ENCODE results near the gene MYRIP.

DNA sequence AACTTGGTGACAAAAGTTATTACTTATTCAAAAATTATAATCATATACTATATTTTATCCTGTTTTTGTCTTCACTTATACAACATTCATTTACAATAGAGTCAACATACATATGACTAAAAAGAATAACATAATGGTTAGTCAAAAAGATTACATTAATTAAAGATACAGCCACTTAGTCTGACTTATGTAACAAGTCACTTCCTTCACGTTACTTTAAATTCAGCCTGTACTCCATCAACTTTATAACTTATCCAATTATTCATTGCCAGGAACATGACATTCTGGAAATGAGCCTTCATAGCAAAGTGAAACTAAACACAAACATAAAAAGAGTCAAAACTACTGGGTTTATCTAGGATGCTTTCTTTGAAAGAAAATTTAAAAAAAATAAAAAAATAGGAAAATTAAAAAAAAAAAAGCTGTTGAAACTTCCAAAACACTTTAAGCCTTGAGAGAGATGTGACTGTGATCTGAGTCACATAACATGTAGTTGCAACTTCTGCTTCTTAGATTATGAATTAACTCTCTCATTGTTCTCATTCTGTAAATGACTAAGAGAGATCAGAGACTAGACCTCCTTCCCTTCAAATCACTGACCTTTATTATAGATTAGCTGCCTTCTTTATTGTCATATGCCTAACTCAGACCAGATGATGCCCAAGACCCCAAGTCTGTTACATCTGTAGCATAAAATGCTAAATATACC is 107.8 kb downstream of the MYRIP start:
- TF ChIP-seq POLR2A (IDR thresholded peaks at IDR 0.05): no peak
- TF ChIP-seq, protein P1, sequence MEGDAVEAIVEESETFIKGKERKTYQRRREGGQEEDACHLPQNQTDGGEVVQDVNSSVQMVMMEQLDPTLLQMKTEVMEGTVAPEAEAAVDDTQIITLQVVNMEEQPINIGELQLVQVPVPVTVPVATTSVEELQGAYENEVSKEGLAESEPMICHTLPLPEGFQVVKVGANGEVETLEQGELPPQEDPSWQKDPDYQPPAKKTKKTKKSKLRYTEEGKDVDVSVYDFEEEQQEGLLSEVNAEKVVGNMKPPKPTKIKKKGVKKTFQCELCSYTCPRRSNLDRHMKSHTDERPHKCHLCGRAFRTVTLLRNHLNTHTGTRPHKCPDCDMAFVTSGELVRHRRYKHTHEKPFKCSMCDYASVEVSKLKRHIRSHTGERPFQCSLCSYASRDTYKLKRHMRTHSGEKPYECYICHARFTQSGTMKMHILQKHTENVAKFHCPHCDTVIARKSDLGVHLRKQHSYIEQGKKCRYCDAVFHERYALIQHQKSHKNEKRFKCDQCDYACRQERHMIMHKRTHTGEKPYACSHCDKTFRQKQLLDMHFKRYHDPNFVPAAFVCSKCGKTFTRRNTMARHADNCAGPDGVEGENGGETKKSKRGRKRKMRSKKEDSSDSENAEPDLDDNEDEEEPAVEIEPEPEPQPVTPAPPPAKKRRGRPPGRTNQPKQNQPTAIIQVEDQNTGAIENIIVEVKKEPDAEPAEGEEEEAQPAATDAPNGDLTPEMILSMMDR (IDR thresholded peaks at IDR 0.05): no peak

Measured in adrenal gland (tissue), 5 donors.